ENCODE results near the gene PTGES3L. TPM values are rescaled to one million over a fixed set of nuclear protein-coding genes. Genes with fewer than 3 reads are reported as not detected.

The PTGES3L gene
- total RNA-seq, 5 donors from 2014 or later (not counting 1 experiment from before 2014, with no cell fraction given) = 0.25 to 0.44 (median 0.41) TPM; not detected in 2

Other genes starting within 250 kb of the PTGES3L start
- 100 to 1,000 TPM in 4 of 5 donors, 10 to 100 TPM in 1; 87.1 to 161 (median 146) TPM for gene EZH1, start 235.0 kb downstream of the PTGES3L start, total RNA-seq
- gene RAMP2, start 218.9 kb downstream of the PTGES3L start, total RNA-seq = not detected
- 10 to 100 TPM; 34.7 to 42.5 (median 38.7) TPM for gene VPS25, start 206.6 kb downstream of the PTGES3L start, total RNA-seq
- gene WNK4, start 199.5 kb downstream of the PTGES3L start, total RNA-seq = 1 to 10 TPM in 1 of 5 donors, under 1 TPM in 3, not detected in 1; 0.38 to 1.3 (median 0.60) TPM
- gene COA3, start 181.4 kb downstream of the PTGES3L start, total RNA-seq = 10 to 100 TPM in 4 of 5 donors, 1 to 10 TPM in 1; 7.9 to 32.4 (median 29.8) TPM
- gene CNTD1, start 181.2 kb downstream of the PTGES3L start, total RNA-seq = not detected
- gene BECN1, start 155.8 kb downstream of the PTGES3L start, total RNA-seq = 100 to 1,000 TPM in 4 of 5 donors, 10 to 100 TPM in 1; 92.1 to 138 (median 105) TPM
- gene PSME3, start 146.7 kb downstream of the PTGES3L start, total RNA-seq = 10 to 100 TPM; 68.0 to 79.1 (median 77.2) TPM
- gene AOC2, start 135.5 kb downstream of the PTGES3L start, total RNA-seq = 1 to 10 TPM; 2.2 to 3.7 (median 3.2) TPM
- gene AOC3, start 128.9 kb downstream of the PTGES3L start, total RNA-seq = 1 to 10 TPM; 1.2 to 2.1 (median 1.2) TPM
- under 1 TPM in 3 of 5 donors, not detected in 2; 0.19 to 0.30 (median 0.20) TPM for gene G6PC1, start 79.3 kb downstream of the PTGES3L start, total RNA-seq
- 10 to 100 TPM; 54.1 to 65.2 (median 60.0) TPM for gene AARSD1, start 15.6 kb downstream of the PTGES3L start, total RNA-seq
- 10 to 100 TPM; 11.5 to 24.0 (median 23.7) TPM for gene RUNDC1, start 485 bp upstream of the PTGES3L start, total RNA-seq
- 1,000 to 10,000 TPM; 1,254 to 1,790 (median 1,710) TPM for gene RPL27, start 18.3 kb upstream of the PTGES3L start, total RNA-seq
- gene IFI35, start 26.7 kb upstream of the PTGES3L start, total RNA-seq = 10 to 100 TPM; 27.0 to 44.6 (median 34.1) TPM
- gene VAT1, start 42.3 kb upstream of the PTGES3L start, total RNA-seq = 10 to 100 TPM; 26.4 to 62.6 (median 48.5) TPM
- under 1 TPM; 0.08 to 0.64 (median 0.32) TPM for gene RND2, start 45.2 kb upstream of the PTGES3L start, total RNA-seq
- gene BRCA1, start 145.3 kb upstream of the PTGES3L start, total RNA-seq = 1 to 10 TPM; 2.8 to 5.5 (median 4.2) TPM
- 10 to 100 TPM; 51.5 to 82.2 (median 80.1) TPM for gene NBR1, start 191.1 kb upstream of the PTGES3L start, total RNA-seq
- gene TMEM106A, start 231.8 kb upstream of the PTGES3L start, total RNA-seq = 10 to 100 TPM in 3 of 5 donors, 1 to 10 TPM in 2; 9.3 to 18.1 (median 10.4) TPM
- not detected for gene CCDC200, start 248.5 kb upstream of the PTGES3L start, total RNA-seq